Breast epithelium (tissue), 3 donors: ENCODE data around the gene NBPF3.

Experiments
- CTCF ChIP-seq, 3 donors: fragments of 450-650 bp; IDR thresholded peaks; one replicate each; pipeline ENCODE4 v1.5.1; 2016 to 2017; ENCODE audit warnings: antibody characterized with exemption in 3 of 3, mild to moderate bottlenecking in 3 of 3, moderate library complexity in 3 of 3
- POLR2A ChIP-seq: fragments of 450-650 bp; IDR thresholded peaks from one replicate; pipeline ENCODE4 v1.6.1; 2016; ENCODE audit warnings: antibody characterized with exemption, mild to moderate bottlenecking, moderate library complexity
- POLR2AphosphoS5 ChIP-seq, 3 donors: sonication (generic); formaldehyde crosslinking; IDR thresholded peaks; one replicate each; pipeline ENCODE4 v1.6.1; 2017; ENCODE audit warnings: antibody characterized with exemption in 3 of 3

GRCh38 chr1:21495225-21495820 lies 55.4 kb downstream of the NBPF3 start:
- TF ChIP-seq CTCF (IDR thresholded peaks at IDR 0.05) (no peak), POLR2AphosphoS5 (IDR thresholded peaks at IDR 0.05) (no peak), POLR2A (no peak)
